LHCN-M2 (cell line): ENCODE results near the gene TEAD1. TPM values are rescaled to one million over a fixed set of nuclear protein-coding genes. Genes with fewer than 3 reads are reported as not detected.

ENCODE experiments used
- DNase-seq: peaks from one replicate; pipeline ENCODE4 v3.0.0-alpha.2; 2012; ENCODE audit warnings: low read depth
- total RNA-seq: library from RNA; depleted of rRNA; stranded (reverse); fragments of >200 nt; gene quantifications from 2 replicates; pipeline ENCODE4 v1.2.3, GENCODE V29; 2014

The TEAD1 gene
- total RNA-seq, 1 experiment from 2014 or later, result 105 TPM

DNA sequence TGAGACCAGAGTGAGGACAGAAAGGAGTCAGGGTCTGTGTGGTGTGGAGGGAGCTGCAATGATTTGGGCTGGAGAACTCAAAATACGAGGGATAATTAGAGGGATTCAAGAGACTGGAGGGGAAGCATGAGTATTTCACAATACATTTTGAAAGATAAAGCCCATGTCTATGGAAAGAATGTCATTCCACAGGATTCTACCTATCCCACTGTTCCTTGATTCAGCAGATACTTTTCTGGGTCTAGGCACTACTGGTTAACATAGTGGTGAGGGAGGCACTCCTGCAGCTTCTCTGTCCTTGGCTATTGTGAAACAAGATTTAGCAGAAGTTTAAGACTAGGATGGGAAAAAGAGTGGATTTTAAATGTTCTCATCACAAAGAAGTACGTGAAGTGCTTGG, 262.0 kb downstream of the TEAD1 start:
- DNase-seq, result no peak

DNA sequence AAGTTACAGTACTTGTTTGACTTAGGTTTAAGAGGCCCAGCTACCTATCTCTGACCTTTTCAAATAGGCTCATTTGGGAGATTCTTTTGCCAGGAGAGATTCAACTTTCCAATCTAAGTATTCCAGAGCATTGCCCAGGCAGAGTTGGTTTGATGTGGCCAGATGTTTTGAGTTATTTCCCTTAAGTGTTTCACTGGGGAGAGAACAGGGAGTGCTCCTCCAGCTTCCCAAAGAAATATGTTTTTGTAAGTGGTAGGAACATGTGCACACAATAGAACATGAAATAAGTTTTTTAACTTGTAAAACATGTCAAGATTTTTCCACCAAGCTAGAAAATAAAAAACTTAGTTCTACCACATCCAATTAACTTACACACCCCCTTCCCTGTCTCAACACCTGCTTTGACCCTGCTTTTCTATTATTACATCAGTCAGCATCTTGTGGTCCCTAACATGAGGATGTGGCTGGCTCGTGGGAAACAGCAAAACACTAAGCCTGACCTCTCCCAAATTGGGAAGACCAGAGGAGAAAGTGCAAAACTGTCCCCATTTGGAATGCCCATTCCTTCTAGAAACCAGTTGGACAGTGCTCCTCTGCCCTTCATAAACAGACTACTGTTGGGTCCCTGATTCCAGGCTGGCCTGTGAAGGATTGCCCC, 264.5 kb downstream of the TEAD1 start:
- DNase-seq, result no peak

DNA sequence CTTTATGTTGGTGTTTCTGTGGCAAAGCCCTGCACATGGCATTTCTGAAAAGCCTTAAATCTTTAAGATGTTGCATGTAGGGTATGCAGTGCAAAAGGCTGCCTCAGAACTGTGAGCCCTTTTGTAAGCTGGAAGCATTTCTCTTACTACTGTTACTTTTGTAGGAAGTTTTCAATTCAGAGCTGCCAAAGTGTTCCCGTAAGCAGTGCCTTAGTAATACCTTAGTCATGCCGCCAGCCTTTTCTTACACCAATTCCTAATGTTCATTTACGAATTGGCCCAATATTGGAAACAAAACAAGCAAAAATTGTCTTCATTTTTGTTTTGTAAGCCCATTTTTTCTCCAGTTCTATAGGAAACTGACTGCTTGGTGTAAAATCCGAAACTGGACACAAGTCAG, 267.4 kb downstream of the TEAD1 start:
- DNase-seq, result no peak

- DNase-seq, result no peak
Observed at GRCh38 chr11:12942157-12942556, 267.9 kb downstream of the TEAD1 start.

DNA sequence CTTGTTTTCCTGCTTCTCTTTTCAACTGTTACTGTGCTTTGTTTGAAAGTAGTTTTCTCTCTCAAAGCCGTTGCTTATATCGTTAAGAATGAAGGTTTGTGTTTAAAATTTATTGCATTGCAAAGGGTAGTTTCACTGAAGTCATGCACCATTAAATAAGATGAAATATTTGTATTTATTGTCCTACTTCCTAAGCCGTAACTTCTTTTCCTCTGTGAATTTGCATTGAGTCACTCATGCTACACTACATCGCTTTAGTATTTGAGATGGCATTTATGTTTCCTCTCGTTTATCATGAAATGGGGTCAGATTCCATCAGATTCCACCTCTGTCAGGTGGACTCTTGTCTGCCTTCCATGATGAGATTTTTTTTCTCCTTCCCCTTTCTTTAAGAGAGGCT, 269.1 kb downstream of the TEAD1 start:
- no peak for DNase-seq

GRCh38 chr11:12944889-12945288, 270.7 kb downstream of the TEAD1 start:
- no peak for DNase-seq

- DNase-seq, result no peak
Observed at GRCh38 chr11:12949453-12949852, 275.2 kb downstream of the TEAD1 start.

- peak; percentile 41 for DNase-seq
Observed at GRCh38 chr11:12950670-12951069, 276.4 kb downstream of the TEAD1 start.

- DNase-seq, result no peak
Observed at GRCh38 chr11:12951376-12951775, 277.2 kb downstream of the TEAD1 start.

DNA sequence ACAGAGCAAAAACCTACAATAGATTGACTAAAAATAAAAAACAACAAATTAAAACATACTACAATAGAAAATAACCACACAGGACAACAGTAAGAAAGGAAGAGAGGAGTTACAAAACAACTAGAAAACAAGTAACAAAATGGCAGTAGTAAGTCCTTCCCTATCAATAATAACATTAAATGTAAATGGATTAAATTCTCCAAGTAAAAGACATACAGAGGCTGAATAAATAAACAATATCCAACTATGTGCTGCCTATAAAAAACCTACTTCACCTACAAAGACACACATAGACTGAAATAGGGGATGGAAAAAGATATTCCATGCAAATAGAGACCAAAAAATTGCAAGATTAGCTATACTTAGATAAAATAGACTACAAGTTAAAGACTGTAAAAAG, 277.9 kb downstream of the TEAD1 start:
- DNase-seq, result no peak

- DNase-seq, result no peak
Observed at GRCh38 chr11:12958986-12959385, 284.8 kb downstream of the TEAD1 start.

DNA sequence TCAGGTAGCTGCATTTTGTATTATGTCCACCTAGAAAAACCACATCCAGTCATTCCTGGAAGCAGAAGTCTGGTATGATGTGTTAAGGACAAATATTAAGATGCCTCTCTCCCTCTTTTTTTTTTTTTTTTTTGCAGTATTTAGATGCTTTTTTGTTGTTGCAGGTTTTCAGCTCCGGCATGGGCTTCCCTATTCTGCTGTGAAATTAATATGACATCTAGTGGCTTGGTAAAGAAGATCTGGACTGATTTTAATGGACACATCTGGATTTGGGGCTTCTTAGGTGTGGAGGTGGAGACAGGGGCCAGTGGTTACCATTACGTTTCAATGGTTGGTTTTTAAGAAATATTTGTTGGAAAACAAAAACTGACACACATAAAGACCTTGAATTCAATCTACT, 287.4 kb downstream of the TEAD1 start:
- peak; percentile 31 for DNase-seq

DNA sequence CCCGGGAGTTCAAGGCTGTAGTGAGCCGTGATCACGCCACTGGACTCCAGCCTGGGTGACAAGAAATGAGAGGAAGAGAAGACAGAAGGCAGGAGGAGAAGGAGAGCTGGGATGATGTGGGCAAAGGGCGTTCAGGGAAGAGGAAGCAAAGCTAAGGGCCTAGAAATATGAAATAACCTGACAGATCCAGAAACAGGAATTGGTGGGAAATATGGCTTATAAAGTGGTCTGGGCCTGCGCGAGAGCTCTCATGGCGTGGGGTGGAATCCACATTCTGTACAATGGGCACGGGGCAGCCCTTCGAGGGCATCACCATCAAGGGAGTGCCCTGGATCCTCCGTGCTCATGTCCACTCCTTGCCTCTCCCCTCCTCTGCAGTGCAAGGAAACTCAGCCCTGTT, 288.1 kb downstream of the TEAD1 start:
- DNase-seq, result no peak

DNA sequence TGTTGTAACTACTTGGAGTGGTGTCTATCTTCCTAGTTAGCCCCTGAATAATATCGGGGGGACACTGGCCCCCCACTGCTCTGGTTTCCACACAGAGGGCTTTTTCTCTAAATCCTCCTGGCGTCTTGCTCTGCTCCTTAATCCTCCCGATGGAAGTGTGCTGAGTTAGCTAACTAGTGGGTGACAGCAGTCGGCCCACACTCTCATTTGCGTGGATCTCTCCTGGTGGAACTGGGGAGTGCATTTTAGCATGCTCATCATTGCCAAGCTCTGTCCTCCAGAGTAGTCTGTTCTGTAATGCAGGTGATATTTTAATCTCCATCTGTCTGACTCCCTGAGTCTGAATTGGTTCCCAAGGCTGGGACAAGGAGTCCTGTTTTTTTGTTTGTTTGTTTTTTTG, 288.8 kb downstream of the TEAD1 start:
- no peak for DNase-seq

DNA sequence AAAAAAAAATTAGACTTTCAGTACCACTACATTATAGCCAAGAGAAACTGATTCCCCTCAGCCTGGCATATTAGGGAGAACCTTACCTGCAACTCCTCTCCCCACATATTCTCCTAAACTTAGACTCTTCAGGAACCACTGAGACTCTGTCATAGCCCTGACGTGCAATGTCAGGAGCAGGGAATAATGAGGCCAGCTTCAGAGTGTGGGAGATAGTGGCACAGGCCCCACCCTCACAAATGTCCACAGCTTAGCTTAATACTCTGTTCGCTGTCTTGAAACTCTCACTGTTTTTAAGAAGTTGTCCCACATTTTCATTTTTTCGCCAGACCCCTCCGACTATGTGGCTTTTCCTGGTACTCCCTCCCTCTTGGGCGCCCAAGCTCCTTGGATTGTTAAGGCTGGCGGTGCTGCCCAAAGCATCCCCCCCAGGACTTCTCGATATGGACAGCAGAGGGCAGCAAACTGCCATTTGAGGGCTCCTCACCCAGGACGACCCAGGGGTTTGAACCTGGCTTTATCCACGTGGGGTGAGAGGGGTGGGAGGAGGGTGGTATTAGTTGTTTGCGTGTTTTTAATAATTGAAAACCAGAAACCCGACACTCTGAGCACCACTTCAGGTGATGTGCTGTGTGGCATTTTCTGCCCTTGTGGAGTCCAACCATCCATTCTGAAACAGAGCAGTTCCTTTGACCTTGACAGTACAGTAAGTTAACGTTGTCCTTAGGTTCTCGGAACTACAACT, 289.7 kb downstream of the TEAD1 start:
- peak; percentile 50 for DNase-seq

GRCh38 chr11:12964650-12965049, 290.4 kb downstream of the TEAD1 start:
- DNase-seq, result no peak

GRCh38 chr11:12966002-12966401, 291.8 kb downstream of the TEAD1 start:
- no peak for DNase-seq

- peak; percentile 39 for DNase-seq
Observed at GRCh38 chr11:12968101-12968500, 293.9 kb downstream of the TEAD1 start.

DNA sequence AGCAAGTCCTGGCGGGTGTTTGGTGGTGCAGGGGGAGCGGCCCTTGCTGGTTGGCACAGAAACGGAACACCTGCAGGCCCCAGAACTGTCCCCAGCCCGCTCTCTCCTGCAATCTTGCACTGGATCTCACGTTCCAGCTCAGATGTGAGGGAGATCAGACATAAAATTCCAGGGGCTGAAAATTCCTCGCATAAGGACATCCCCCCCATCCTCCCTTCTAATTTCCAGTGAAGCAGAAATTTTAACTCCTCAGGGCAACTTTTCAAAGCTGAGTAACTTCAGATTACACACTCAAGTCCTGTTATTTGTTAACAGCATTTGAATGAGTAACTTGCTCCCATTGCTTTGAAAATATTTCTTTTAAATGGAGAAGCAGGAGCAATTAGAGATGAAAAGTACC, 294.6 kb downstream of the TEAD1 start:
- no peak for DNase-seq

- DNase-seq, result no peak
Observed at GRCh38 chr11:12971955-12972354, 297.7 kb downstream of the TEAD1 start.

- DNase-seq, result no peak
Observed at GRCh38 chr11:12973528-12974181, 299.4 kb downstream of the TEAD1 start.

DNA sequence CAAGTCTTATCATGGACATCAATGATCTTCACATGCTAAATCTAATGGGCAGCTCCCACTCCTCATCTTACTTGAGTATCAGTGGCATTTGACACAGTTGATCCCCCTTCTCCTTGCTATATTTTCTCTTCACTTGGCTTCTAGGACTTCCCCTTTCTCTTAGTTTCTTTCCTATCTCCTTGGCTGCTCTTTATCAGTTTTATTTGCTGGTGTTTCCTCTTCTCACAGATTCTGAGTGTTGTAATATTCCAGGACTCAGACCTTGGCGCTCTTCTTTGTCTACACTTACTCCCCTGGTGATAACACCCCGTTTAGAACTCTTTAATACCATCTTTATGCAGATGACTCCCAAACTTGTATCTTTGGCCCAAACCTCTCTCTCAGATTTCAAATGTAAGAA, 301.0 kb downstream of the TEAD1 start:
- no peak for DNase-seq
